Measurements from ENCODE around the gene IPO11. TPM values are rescaled to one million over a fixed set of nuclear protein-coding genes. Genes with fewer than 3 reads are reported as not detected.
"Not testable (repeated sequence)": the region's sequence is repeated elsewhere in the genome, so short reads cannot be mapped to it uniquely, and the experiment has no call there.

The IPO11 gene
- total and polyA plus RNA-seq, 3 experiments from 2014 or later, result 9.9 to 74.7 (median 70.0) TPM

DNA sequence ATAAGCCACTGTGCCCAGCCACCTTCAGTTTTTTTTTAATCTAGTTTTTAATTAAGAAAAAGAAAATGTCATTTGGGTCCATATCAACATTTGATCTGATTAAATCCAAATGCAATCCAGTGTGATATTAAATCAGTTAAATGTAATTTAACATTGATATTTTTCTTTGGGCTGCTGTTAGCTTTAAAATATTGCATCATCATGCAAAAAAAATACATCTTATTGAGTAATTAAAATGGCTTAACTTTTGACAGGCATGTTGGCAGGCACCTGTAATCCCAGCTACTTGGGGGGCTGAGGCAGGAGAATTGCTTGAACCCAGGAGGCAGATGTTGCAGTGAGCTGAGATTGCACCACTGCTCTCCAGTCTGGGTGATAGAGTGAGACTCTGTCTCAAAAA is 143.4 kb downstream of the IPO11 start:
- ChIA-PET POLR2A (no interaction called here), CTCF (interaction anchor here (0.7 kb wide), 1 partner anchor 27 kb away, joined by 3 read pairs; no protein-coding TSS in a partner anchor)
- DNase-seq, result no peak
- Mint-ChIP-seq H3K4me1 (no peaks in the 10 kb centered on the region), H3K27me3 (no peaks in the 10 kb centered on the region), H3K27ac (no peak overlapping the region), H3K4me3 (no peak overlapping the region), H3K9me3 (no peaks in the 10 kb centered on the region), H3K36me3 (peaks cover 17 to 52% (median 21%) of the 10 kb centered on the region in 3 donors)
- no peaks in the 10 kb centered on the region for H3K9me3 ChIP-seq (ENCODE audit: low read length)
- H3K36me3 ChIP-seq (ENCODE audit: insufficient read depth, low read length), result no peaks in the 10 kb centered on the region
- H3K27me3 ChIP-seq (ENCODE audit: insufficient read depth, low read length, poor library complexity, severe bottlenecking), result no peaks in the 10 kb centered on the region
- H3K4me1 ChIP-seq (ENCODE audit: insufficient read depth, low read length), result no peaks in the 10 kb centered on the region
- H3K4me3 ChIP-seq (ENCODE audit: low read length), result no peak overlapping the region
- H3K27ac ChIP-seq (ENCODE audit: low read depth, low read length), result no peak overlapping the region

DNA sequence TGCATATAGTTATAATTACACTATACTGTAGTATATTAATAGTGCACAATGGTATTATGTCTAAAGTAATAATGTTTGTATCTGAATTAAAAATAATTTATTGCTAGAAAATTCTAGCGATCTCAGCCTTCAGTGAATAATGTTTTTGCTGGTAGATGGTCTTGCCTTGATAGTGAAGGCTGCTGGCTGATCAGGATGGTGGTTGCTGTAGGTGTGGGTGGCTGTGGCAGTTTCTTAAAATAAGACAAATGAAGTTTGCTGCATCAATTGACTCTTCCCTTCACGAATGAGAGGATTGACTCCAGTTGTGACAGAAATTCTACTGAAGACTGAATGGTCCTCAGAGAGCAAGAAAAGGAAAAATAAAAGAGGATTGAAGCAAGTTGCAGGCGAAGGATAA is 146.4 kb downstream of the IPO11 start:
- Histone ChIP-seq H3K36me3 (ENCODE audit: insufficient read depth, low read length) (no peaks in the 10 kb centered on the region), H3K27me3 (ENCODE audit: insufficient read depth, low read length, poor library complexity, severe bottlenecking) (no peaks in the 10 kb centered on the region), H3K4me1 (ENCODE audit: insufficient read depth, low read length) (no peaks in the 10 kb centered on the region), H3K4me3 (ENCODE audit: low read length) (no peak overlapping the region), H3K9me3 (ENCODE audit: low read length) (no peaks in the 10 kb centered on the region), H3K27ac (ENCODE audit: low read depth, low read length) (no peak overlapping the region)
- DNase-seq, result no peak
- Mint-ChIP-seq H3K27ac (no peak overlapping the region), H3K27me3 (no peaks in the 10 kb centered on the region), H3K36me3 (peaks cover 18 to 51% (median 23%) of the 10 kb centered on the region in 3 donors), H3K9me3 (no peaks in the 10 kb centered on the region), H3K4me1 (no peaks in the 10 kb centered on the region), H3K4me3 (no peak overlapping the region)
- ChIA-PET POLR2A (no interaction called here), CTCF (no interaction called here)

DNA sequence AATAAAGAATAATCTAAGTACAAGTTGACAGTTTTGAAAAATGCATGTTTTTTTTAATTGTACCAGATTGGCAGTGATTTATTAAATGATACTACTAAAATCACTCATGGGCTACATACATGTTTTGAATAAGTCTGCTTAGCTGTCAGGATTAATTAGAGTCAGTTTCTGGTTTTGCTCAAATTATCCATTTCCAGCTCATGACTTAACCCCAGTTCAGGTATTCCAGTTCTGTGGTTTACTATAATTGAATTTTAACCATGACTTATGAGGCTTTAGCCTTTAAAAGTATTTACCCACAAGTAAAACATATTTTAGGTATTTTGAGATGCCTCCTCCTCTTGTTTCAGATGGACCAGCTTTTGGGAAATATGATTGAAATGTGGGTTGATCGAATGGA is 148.2 kb downstream of the IPO11 start:
- Mint-ChIP-seq H3K27ac (no peak overlapping the region), H3K27me3 (no peaks in the 10 kb centered on the region), H3K4me3 (no peak overlapping the region), H3K36me3 (peaks cover 27 to 57% (median 34%) of the 10 kb centered on the region in 3 donors), H3K9me3 (peaks cover under 1 to 9% (median 4%) of the 10 kb centered on the region in 5 donors), H3K4me1 (no peaks in the 10 kb centered on the region)
- peaks cover 6% of the 10 kb centered on the region for H3K36me3 ChIP-seq (ENCODE audit: insufficient read depth, low read length)
- POLR2A ChIA-PET, result no interaction called here
- no peaks in the 10 kb centered on the region for H3K9me3 ChIP-seq (ENCODE audit: low read length)
- no peaks in the 10 kb centered on the region for H3K27me3 ChIP-seq (ENCODE audit: insufficient read depth, low read length, poor library complexity, severe bottlenecking)
- H3K4me3 ChIP-seq (ENCODE audit: low read length), result no peak overlapping the region
- DNase-seq, result no peak
- H3K27ac ChIP-seq (ENCODE audit: low read depth, low read length), result no peak overlapping the region
- no peaks in the 10 kb centered on the region for H3K4me1 ChIP-seq (ENCODE audit: insufficient read depth, low read length)
- CTCF ChIA-PET, result no interaction called here

DNA sequence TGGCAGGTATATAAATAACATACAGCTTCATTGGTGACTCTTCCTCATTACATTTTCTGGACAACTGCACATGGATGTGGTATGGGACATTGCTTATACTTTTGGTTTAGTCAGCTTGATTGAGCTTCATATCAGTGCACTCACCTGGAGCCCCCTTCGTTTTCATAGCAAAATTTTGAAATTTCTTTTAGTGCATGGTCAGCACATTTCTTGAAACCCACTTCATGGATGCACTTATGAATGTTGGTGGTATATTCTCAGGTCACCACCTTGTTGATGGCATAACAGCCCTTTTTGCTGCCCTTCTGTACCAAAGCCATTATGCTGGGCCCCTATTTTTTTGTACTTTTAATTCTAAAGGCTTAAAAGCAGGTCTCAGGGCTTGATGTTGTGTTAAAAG is 149.3 kb downstream of the IPO11 start:
- Histone ChIP-seq H3K27ac (ENCODE audit: low read depth, low read length) (no peak overlapping the region), H3K4me3 (ENCODE audit: low read length) (no peak overlapping the region), H3K9me3 (ENCODE audit: low read length) (no peaks in the 10 kb centered on the region), H3K27me3 (ENCODE audit: insufficient read depth, low read length, poor library complexity, severe bottlenecking) (no peaks in the 10 kb centered on the region), H3K4me1 (ENCODE audit: insufficient read depth, low read length) (no peaks in the 10 kb centered on the region), H3K36me3 (ENCODE audit: insufficient read depth, low read length) (peaks cover 7% of the 10 kb centered on the region)
- Mint-ChIP-seq H3K36me3 (peaks cover 30 to 60% (median 40%) of the 10 kb centered on the region in 3 donors), H3K27me3 (no peaks in the 10 kb centered on the region), H3K9me3 (peaks cover 8 to 16% (median 11%) of the 10 kb centered on the region in 5 donors), H3K27ac (no peak overlapping the region), H3K4me3 (no peak overlapping the region), H3K4me1 (no peaks in the 10 kb centered on the region)
- no peak for DNase-seq
- POLR2A ChIA-PET, result no interaction called here
- CTCF ChIA-PET, result no interaction called here

DNA sequence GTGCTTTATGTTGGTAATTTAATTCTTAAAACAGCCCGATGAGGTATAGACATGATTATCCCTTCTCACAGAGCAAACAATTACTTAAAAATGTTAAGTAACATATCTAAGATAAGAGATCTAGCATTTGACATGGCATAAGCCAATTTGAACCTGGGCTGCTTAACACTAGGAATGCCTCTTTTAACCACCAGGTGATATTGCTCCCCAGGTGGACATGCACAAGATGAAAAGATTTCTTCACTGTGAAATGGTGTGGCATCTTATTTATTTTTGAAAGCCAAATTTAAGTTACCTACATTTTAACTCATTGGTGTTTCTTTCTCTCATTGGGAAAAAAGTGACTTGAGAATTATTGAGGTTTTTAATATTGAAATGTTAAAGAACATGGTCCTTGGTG is 150.3 kb downstream of the IPO11 start:
- POLR2A ChIA-PET, result no interaction called here
- DNase-seq, result no peak
- H3K9me3 ChIP-seq (ENCODE audit: low read length), result no peaks in the 10 kb centered on the region
- Mint-ChIP-seq H3K9me3 (peaks cover 12 to 23% (median 18%) of the 10 kb centered on the region in 5 donors), H3K27ac (peak overlapping the region in 1 of 8 donors; percentile 23), H3K27me3 (no peaks in the 10 kb centered on the region), H3K4me1 (no peaks in the 10 kb centered on the region), H3K4me3 (no peak overlapping the region), H3K36me3 (peaks cover 36 to 62% (median 48%) of the 10 kb centered on the region in 3 donors)
- H3K27ac ChIP-seq (ENCODE audit: low read depth, low read length), result no peak overlapping the region
- no peaks in the 10 kb centered on the region for H3K27me3 ChIP-seq (ENCODE audit: insufficient read depth, low read length, poor library complexity, severe bottlenecking)
- no peaks in the 10 kb centered on the region for H3K4me1 ChIP-seq (ENCODE audit: insufficient read depth, low read length)
- H3K4me3 ChIP-seq (ENCODE audit: low read length), result no peak overlapping the region
- H3K36me3 ChIP-seq (ENCODE audit: insufficient read depth, low read length), result peaks cover 7% of the 10 kb centered on the region
- CTCF ChIA-PET, result no interaction called here

DNA sequence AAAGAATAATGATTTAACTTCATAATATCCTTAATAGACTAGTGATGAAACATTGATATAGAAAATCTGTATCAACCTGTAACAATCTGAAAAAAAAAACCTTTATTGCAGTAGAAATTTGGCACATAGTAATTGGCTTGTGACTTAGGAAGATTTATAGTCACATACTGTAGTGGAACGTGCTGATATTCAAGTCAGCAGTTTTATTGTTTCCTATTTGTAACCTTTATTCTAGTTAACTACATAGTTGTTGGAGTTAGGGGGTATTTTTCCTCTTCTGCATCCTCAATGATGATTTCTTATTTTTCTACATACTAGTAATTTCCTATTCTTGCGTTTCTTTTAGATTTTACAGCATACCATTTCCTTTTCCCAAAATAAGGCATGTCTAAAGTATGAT is 151.5 kb downstream of the IPO11 start:
- CTCF ChIA-PET, result no interaction called here
- Mint-ChIP-seq H3K27me3 (no peaks in the 10 kb centered on the region), H3K4me3 (no peak overlapping the region), H3K4me1 (no peaks in the 10 kb centered on the region), H3K9me3 (peaks cover 12 to 33% (median 26%) of the 10 kb centered on the region in 5 donors), H3K27ac (no peak overlapping the region), H3K36me3 (peaks cover 36 to 70% (median 60%) of the 10 kb centered on the region in 3 donors)
- Histone ChIP-seq H3K36me3 (ENCODE audit: insufficient read depth, low read length) (peaks cover 7% of the 10 kb centered on the region), H3K4me3 (ENCODE audit: low read length) (no peak overlapping the region), H3K27me3 (ENCODE audit: insufficient read depth, low read length, poor library complexity, severe bottlenecking) (no peaks in the 10 kb centered on the region), H3K4me1 (ENCODE audit: insufficient read depth, low read length) (no peaks in the 10 kb centered on the region), H3K27ac (ENCODE audit: low read depth, low read length) (no peak overlapping the region), H3K9me3 (ENCODE audit: low read length) (no peaks in the 10 kb centered on the region)
- no peak for DNase-seq
- POLR2A ChIA-PET, result no interaction called here

DNA sequence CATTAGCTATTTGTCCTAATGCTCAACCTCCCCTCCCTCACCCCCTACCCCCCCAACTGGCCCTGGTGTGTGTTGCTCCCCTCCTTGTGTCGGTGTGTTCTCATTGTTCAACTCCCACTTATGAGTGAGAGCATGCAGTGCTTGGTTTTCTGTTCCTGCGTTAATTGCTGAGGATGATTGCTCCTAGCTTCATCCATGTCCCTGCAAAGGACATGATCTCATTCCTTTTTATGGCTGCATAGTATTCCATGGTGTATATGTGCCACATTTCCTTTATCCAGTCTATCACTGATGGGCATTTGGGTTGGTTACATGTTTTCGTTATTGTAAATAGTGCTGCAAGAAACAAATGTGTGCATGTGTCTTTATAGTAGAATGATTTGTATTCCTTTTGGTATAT is 153.2 kb downstream of the IPO11 start:
- H3K27me3 Mint-ChIP-seq; DNase-seq; CTCF ChIA-PET; H3K36me3 ChIP-seq (ENCODE audit: insufficient read depth, low read length); H3K9me3 ChIP-seq (ENCODE audit: low read length); H3K4me3 ChIP-seq (ENCODE audit: low read length); H3K27me3 ChIP-seq (ENCODE audit: insufficient read depth, low read length, poor library complexity, severe bottlenecking); H3K4me1 Mint-ChIP-seq; H3K27ac ChIP-seq (ENCODE audit: low read depth, low read length); H3K4me1 ChIP-seq (ENCODE audit: insufficient read depth, low read length); H3K4me3 Mint-ChIP-seq; POLR2A ChIA-PET: not testable (repeated sequence)
- peak overlapping the region in 1 of 8 donors; percentile 93 for H3K27ac Mint-ChIP-seq
- peaks cover 39 to 61% (median 59%) of the 10 kb centered on the region in 3 donors for H3K36me3 Mint-ChIP-seq
- H3K9me3 Mint-ChIP-seq, result peaks cover 12 to 36% (median 26%) of the 10 kb centered on the region in 5 donors

DNA sequence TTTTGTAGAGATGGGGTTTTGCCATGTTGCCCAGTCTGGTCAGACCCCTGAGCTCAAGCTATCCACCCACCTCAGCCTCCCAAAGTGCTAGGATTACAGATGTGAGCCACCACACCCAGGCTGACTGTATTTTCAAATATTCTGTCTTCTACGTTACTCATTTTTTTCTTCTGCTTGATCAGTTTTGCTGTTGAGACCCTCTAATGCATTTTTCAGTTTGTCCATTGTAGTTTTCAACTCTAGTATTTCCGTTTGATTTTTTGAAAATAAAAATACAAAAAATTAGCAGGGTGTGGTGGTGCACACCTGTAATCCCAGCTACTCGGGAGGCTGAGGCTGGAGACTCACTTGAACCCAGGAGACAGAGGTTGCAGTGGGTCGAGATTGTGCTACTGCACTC is 155.6 kb downstream of the IPO11 start:
- peaks cover 12 to 36% (median 26%) of the 10 kb centered on the region in 5 donors for H3K9me3 Mint-ChIP-seq
- Histone ChIP-seq H3K36me3 (ENCODE audit: insufficient read depth, low read length) (peaks cover 7% of the 10 kb centered on the region), H3K27me3 (ENCODE audit: insufficient read depth, low read length, poor library complexity, severe bottlenecking) (no peaks in the 10 kb centered on the region), H3K27ac (ENCODE audit: low read depth, low read length) (no peak overlapping the region), H3K9me3 (ENCODE audit: low read length) (no peaks in the 10 kb centered on the region), H3K4me1 (ENCODE audit: insufficient read depth, low read length) (no peaks in the 10 kb centered on the region), H3K4me3 (ENCODE audit: low read length) (no peak overlapping the region)
- POLR2A ChIA-PET, result interaction anchor here (0.7 kb wide), 1 partner anchor 10 kb away, joined by 6 read pairs; no protein-coding TSS in a partner anchor
- DNase-seq, result no peak
- no peak overlapping the region for H3K4me3 Mint-ChIP-seq
- no peaks in the 10 kb centered on the region for H3K27me3 Mint-ChIP-seq
- peaks cover 33 to 50% (median 47%) of the 10 kb centered on the region in 3 donors for H3K36me3 Mint-ChIP-seq
- H3K4me1 Mint-ChIP-seq, result peaks cover 0 to 3% (median 0%) of the 10 kb centered on the region in 3 donors
- CTCF ChIA-PET, result interaction anchor here (2.4 kb wide), 1 partner anchor 11 kb away, joined by 6 read pairs; no protein-coding TSS in a partner anchor
- H3K27ac Mint-ChIP-seq, result no peak overlapping the region
